GM12892 (cell line): ENCODE data around the gene BAIAP2.

ENCODE experiments used
- POLR2A ChIP-seq: IDR thresholded peaks from 2 replicates; pipeline ENCODE4 v1.6.1; 2011; ENCODE audit warnings: low read depth, low read length, control low read depth
- POLR2AphosphoS5 ChIP-seq: IDR thresholded peaks from 2 replicates; pipeline ENCODE4 v1.6.1; 2011; ENCODE audit warnings: low read depth, low read length, control low read depth
- TAF1 ChIP-seq: IDR thresholded peaks from 2 replicates; pipeline ENCODE4 v1.6.1; 2011; ENCODE audit warnings: low read depth, mild to moderate bottlenecking, control low read depth, low read length, borderline replicate concordance

DNA sequence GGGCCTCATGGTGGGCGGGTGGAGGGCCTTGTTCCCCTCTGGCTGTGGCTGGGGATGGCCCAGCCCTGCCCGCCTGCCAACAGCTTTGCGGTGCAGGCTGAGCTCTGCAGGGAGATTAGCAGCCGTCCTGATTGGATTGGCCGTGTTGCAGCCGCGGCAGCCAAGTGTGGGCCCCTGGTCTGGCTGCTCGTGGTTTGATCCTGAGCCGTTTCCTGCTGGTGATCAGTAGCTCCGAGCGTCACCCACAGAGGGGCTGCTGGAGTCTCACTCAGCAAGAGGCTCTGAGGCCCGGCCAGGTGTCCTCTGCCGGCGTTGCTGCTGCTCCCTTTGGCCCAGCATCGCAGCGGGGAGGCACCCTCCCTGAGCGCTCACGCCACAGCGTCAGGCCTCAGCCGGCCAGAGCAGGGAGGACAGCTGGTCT lies 32.5 kb downstream of the BAIAP2 start:
- no peak for TF ChIP-seq POLR2A
- no peak for TF ChIP-seq POLR2AphosphoS5
- TF ChIP-seq TAF1: no peak
